Kidney glomerular epithelial cell (primary cell): ENCODE measurements around the gene RHOJ.
"Not testable (repeated sequence)": the region's sequence is repeated elsewhere in the genome, so short reads cannot be mapped to it uniquely, and the experiment has no call there.

Experiments
- DNase-seq: peaks from one replicate; lab custom pipeline; 2025; lab: John Stamatoyannopoulos, UW

Gene RHOJ

DNA sequence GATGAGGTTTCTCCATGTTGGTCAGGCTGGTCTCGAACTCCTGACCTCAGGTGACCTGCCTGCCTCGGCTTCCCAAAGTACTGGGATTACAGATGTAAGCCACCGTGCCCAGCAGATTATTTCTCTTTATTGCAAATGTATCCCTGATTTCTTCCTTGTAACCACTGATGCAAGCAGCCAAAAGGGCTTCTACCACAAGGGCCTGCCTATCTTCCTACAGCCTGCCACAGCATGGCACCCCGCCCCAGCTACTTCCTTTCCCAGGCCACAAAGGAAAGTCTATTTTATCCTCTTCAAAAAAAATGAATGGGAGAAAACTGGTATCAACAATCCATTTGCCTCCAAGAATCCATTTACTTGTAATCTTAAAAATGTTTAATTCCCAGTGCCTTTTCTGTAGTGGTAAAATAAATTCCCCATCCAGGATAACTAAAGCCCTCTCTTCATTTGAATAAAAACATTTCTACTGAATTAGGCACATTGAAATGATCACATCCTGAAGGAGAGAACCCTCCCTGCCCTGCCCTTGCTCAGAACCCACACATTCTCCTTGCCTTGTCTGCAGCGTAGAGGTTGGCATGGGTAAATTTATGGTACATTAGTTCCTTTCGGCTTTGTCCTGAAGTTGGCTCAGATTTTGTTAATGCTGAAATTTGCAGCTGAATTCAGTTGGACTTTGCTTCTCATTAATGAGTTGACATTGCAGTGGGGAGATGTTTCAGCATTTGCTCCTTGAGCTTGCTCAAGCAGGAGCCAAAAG lies 95.3 kb downstream of the RHOJ start:
- DNase-seq, result no peak

DNA sequence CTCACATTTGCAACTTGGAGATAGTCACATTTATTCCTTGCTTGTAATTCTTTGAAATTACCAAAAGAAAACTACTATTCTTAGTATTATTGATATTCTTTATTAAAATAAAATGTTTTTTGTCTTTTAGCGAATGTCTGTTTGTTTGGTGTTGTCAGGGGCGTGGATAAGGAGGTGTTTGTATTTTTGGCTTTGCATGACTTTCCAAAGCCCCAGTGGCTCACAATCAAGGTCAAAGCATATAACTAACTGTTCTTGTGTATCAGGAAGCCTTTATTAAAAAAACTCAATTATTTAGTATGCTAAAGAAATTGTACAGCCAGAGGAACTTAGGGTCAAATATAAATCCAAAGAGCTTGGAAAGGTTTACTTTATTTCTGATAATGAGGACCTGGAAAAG lies 96.6 kb downstream of the RHOJ start:
- DNase-seq, result no peak

DNA sequence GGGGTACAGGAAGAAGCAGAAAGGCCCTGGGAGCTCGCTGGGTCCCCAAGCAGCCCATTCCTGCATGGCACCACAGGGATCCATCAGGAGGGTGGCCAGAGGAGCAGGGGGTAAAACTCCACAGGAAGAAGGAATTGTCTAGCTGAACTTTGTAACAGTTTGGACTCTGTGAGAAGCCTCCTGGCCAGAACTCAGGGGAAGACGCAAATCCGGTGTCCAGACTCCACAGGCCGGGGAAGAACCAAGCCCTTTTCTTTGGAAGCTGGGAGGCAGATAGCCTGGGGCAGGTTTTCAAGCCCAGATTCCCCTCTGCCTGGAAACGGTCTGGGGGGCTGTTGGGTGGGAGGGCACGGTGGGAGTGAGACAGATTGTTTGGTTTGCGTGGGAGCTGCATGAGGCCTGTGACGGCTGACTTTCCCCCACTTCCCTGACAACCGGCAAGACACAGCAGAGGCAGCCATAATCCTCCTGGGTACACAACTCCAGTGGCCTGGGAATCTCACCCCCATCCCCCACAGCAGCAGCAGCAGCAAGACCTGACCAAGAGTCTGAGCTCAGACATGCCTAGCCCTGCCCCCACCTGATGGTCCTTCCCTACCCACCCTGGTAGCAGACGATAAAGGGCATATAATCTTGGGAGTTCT lies 97.8 kb downstream of the RHOJ start:
- DNase-seq, result no peak

DNA sequence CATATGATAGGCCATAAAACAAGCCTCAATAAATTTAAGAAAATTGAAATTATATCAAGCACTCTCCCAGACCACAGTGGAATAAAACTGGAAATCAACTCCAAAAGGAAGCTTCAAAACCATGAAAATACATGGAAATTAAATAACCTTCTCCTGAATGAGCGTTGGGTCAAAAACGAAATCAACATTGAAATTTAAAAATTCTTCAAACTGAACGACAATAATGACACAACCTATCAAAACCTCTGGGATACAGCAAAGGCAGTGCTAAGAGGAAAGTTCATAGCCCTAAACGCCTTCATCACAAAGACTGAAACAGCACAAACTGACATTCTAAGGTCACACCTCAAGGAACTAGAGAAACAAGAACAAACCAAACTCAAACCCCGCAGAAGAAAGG lies 100.2 kb downstream of the RHOJ start:
- DNase-seq, result not testable (repeated sequence)

GRCh38 chr14:63308723-63309317 lies 104.6 kb downstream of the RHOJ start:
- no peak for DNase-seq

DNA sequence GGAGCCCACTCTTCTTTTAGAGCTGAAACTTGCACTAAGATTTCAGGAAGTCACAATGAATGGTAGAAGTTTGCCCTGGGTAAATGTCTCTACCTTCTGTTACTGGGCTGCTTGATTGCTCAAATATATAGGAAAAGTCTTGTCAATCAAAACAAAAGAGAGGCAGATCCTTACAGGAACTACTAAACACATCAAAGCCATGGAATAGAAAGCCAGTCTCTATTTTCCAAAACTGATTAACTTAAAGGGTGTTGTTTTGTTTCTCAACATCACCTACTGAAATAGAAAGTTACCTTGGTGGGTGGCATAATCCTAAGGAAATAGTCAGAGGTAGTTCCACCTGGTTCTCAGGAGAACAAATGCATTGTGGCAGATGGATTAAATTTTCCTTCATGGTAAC lies 114.6 kb downstream of the RHOJ start, which contains the start of gene GPHB5:
TSS of gene GPHB5 (minus strand) at position 101 of the 400 bp plus-strand sequence. CDS start 1,086 bp downstream, outside the sequence.
- DNase-seq, result no peak

GRCh38 chr14:63322472-63322871 lies 118.2 kb downstream of the RHOJ start:
- no peak for DNase-seq

- DNase-seq, result no peak
These were observed 118.8 kb downstream of the RHOJ start for GRCh38 chr14:63322897-63323573.

- no peak for DNase-seq
These were observed 122.6 kb downstream of the RHOJ start for GRCh38 chr14:63326840-63327239.

- DNase-seq, result no peak
These were observed 124.8 kb downstream of the RHOJ start for GRCh38 chr14:63328787-63329737.

DNA sequence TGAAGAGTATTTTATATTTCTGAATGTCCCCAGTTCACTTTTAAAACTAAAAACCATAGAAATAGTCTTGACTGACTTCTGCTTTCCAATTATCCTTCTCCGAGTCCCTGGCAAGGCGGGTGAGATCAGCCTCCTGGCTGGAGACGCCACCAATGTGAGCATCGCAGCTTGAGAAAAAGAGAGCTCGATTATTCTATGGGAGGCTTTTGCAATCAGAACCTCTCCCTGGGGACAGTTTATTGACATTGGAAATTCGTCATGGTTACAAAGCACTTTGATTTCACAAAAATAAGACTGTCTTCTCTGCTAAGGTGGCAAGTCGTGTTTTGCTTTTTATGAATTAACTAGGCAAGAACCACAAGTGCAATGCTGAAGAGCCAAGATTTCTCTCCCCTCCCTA lies 138.1 kb downstream of the RHOJ start:
- no peak for DNase-seq
